GM18511 (cell line): ENCODE measurements around the gene HLTF.

Source experiments
- ATAC-seq: cut with Tn5 transposase; IDR thresholded peaks from one replicate; pipeline ENCODE4 v1.9.1; 2021; ENCODE audit warnings: mild to moderate bottlenecking, moderate library complexity; ENCODE audit not compliant: unreplicated experiment

HLTF gene

DNA sequence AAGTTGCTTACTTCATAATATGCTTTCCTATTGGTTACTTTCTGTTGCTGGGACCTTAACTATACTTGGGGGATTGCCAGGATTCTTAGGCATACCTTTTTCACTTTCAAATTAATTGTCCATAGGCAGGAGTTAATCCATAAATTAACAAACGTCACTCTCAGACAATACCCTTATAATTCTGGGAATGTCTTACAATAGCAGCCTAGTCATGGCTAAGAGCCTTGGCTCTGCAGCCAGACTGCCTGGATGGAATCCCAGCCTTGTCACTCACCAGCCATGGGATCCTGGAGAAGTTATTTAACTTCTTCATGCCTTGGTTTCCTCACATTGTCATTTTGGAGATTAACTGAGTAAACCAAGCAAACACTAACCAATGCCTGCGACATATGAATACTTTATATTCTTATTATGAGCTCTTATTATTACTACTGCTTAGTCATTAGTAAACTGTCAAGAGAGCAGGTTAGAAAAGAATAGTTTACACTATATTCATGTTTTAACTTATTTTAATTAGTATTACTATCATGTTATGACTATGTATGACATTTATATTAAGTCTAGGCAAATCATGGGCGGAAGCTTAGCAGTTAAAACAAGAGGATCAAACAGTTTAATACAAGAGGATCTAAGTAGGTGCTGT, 66.0 kb downstream of the HLTF start:
- no peak for ATAC-seq

DNA sequence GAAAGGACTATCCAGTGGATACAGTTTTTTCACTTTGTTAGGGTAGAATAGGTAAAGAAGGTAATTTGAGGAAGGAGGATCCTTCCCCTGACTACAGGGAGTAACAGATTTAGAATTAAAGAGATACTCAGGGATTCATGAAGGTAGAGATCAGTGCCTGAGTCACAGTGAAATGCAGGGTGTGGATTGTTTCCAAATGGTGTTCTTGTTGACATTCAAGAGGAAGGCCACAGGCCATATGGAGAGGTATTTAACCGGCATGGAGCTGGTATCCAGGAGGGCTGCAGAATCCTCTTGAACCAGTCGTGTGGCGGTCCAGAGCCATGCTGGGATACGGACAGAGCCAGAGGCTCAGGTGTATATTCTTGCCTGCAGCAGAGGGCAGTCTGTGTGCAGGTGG, 66.8 kb downstream of the HLTF start:
- ATAC-seq, result no peak

DNA sequence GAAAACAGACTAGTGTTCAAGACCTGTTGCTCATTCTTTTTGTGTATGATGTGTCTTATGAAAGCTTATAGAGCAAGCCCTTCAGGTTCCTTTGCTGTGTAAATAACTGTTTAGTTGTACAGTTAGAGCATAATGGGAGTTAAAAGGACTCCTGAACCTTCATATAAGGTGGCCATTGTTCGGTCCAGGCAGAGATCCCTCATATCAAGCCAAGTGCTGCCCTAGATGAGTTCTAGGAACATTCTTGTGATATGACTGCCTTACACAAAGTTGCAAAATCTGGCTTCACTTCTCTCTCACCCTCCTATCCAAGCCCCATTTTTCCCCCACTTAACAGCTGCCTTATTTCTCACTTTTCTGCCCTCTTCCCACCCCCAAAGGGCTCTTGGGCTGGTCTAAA, 68.1 kb downstream of the HLTF start:
- ATAC-seq, result no peak

DNA sequence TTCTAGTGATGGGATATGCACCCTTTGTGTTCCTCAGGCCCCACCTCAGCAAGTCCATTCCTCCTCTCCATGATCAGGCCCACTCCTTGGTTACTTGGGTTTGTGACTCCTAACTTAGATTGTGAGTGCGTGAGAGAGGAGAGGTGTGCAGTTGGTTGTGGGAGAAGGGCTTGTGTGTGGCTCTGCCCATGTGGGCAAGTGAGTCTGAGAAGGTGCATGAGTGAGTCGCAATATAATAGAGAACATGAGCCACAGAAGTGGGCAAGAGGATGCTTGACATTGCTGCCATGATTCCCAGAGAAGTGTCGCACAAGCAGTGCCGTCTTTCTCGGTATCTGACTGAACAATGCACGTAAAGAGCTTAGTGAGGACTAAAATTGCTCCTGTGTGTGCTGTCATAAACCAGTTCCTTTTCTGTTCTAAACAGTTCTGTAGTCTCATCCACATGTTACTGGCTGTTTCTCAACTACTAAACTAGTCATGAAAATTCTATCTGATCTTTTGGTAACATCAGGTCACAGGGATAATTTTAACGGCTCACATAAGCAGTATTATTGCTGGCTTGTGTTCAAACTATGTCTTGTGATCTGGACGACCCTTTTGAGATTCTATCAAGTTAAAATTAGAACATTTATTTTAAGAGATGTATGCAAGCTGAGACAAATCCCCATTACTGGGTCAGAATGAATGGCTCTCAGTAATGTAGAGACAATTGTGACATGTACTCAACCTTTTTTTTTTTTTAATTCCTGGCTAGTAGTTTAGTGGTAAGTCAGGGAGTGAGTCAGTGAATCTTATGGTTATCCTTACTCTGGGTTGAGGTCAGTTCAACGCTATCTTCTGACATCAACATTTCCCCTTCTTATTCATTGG, 69.4 kb downstream of the HLTF start:
- no peak for ATAC-seq

DNA sequence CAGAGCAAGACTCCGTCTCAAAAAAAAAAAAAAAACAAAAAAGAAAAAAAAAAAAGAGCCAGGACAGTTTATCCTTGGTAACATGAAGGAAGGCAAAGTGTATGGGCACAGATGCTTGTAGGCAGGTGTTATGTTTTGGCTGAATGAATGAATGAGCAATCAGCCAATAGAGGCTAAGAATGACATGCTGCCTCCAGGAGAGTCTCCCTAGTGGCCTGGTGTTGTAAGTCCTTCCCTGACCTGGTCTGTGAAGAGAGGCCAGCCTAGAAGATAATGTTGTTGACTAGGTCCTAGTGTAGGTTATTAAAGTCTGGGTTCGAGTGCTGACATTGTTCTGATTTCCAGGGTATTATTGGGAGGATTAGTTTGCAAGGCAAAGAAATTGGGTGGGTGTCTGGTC, 70.1 kb downstream of the HLTF start:
- no peak for ATAC-seq

DNA sequence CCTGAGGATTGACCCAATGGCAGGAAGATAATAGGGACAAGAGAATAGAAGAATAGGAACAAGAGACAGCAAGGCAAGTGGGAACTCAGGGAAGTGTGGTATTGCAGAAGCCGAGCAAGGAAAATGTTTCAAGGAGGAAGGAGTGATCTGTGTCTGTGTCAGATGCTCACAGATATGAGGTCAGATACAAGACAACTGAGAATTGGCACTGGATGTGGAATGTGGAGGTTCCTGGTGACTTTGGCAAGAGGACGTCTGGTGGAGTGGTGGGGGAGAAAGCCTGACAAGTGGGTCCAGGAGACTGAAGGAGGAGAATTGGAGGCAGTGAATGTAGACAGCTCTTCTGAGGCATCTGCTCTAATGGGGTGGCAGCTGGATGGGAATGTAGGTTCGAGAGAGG, 70.9 kb downstream of the HLTF start:
- ATAC-seq, result no peak

DNA sequence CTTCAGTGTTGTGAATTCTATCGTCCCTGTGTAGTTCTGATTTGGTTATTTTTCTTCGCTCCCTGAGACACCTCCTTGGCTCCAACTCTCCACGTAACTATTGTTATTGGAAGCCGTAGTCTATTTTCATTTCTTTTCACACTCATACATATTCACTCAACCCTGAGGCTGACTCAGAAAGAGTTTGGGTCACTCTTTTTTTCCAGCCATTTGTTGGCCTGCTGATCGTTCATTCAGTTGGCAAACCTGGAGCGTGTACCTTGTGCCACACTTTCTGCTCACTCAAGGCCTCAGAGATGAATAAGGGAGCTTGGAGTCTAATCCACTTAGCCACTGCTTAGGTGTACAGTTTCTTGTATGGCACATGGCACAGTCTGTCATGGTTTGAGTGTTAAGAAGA, 72.6 kb downstream of the HLTF start:
- no peak for ATAC-seq

DNA sequence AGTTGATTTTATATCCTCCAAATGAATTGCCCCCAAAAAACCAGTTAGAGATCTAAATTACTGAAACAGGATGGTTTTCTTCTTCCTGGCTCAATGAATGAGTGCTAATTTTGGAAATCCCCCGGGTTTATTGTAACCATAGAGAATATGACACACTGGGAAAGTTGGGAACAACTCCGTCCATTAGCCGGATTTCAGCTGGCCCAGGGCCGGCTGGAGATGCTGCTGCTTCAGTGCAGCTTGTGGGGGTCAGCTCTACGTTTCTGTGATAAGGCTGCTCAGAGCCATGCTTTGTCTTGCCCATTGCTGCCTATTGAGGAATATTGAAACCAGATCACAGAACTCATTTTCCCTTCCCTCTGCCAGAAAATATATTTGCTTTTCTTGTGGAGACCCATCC, 74.7 kb downstream of the HLTF start:
- no peak for ATAC-seq

DNA sequence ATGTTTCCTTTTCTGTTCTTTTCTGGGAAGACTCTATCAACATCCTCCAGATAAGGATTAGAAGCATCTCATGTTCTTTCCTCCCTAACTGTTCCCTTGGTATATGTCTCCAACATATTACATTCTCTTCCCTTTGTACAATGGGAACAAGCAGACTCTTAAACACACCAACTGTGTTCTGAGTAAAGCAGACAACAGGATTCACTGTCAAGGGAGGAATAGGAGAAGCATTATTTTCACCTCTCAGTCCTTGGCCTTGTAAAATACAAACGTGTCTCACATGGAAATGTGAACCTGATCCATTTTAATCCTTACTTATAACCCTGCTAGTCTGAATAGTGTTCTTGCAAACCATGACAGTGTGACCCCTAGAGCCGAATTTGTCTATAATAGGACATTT, 75.4 kb downstream of the HLTF start:
- ATAC-seq, result no peak

DNA sequence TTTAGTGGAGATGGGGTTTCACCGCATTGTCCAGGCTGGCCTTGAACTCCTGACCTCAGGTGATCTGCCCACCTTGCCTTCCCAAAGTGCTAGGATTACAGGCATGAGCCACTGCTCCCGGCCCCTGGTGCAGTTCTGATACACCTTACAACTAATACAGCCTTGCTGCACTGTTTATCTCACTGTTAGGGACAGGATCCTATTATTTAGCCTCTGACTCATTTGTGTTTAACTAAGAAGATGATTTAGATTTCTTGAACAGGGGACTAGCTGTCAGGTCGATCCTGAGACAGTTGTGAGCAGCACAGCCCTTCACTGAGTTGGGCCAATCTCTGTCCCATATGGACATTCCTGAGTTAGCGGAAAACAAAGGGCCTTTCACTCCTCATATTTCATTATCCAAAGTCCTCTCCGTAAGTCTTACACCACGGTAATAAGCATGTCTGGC, 75.8 kb downstream of the HLTF start:
- no peak for ATAC-seq

DNA sequence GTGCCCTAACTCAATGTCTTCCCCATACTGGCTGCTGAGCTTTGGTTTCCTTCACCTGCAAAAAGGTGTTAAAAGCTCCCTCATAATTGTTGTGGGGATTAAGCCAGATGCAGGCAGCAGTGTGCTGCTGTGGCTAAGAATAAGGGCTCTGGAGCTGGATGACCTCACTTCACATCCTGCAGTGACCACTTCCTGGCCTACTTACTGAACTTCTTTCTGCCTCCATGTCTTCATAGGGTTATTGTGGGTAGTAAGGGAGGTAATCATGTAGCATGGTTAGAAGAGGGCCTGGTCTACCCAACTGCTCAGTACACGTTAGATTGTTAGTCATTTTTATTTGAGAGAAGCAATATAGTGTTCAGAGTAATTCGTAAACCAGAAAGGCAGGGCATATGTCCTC, 76.6 kb downstream of the HLTF start:
- peak; percentile 93 for ATAC-seq

DNA sequence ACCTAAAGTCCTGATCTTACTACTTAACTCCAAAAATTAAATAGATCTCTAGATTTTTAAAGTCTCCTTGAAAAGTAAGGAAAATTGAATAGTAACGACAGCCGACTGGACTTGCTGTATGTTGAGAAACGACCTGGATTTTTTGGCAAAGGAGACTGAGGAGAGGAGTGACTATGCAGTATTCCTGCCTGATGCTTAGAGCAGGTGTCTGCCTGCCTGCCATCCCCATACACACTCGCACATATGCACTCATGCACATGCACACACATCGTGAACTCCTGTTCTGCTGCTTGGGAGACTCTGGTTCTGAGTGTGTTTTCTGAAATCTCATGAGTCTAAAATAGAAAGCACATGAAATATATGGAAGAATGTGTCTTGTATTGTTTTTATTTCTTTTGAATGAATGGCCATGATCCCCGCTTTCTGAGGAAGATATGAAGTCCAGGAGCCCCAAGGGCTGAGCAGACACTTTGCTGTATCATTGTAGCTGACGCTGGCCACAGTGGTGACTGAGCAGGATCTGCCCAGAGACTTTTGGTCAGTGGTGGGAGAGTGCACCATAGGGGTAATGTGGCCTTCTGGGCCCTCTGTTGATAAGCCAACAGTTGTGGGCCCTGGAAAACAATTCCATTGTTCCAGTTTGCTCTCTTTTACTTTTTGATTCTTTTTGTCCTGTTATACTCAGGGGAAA, 78.6 kb downstream of the HLTF start:
- ATAC-seq, result no peak

DNA sequence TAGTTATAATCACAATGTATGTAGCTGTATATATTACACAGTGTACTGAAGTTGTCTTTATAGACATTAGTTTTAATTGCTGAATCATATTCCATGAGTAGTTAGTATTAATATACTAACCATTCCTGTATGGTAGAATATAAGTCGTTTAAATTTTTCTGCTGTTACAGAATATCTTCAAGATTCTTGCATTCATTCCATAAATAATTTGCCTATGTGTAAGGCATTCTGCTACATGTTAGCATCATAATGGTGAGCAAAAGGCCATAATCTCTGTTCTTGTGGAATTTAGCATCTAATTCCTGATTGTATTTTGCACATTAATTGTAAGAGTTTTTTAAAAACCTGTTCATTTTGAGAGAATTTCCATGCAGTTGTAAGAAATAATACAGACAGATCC, 80.9 kb downstream of the HLTF start:
- ATAC-seq, result no peak

DNA sequence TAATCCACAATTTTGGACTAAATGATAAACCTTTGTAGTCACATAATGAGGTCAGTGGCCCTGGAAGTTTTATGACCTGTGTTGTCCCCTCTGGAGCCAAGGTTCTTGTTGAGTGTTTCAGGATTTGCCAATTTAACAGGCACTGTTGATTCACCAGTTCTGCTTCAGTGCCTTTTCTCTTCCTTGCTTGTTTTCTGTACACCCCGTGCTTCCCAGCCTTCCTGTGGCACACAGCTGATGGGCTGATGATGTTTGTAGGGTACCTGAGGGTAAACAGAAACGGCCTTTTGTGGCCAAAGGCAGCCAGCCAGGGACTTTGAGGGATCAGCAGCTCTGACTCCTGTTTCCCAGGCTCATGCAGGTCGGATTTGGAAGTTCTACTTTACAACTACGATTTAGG, 81.7 kb downstream of the HLTF start:
- ATAC-seq, result no peak

DNA sequence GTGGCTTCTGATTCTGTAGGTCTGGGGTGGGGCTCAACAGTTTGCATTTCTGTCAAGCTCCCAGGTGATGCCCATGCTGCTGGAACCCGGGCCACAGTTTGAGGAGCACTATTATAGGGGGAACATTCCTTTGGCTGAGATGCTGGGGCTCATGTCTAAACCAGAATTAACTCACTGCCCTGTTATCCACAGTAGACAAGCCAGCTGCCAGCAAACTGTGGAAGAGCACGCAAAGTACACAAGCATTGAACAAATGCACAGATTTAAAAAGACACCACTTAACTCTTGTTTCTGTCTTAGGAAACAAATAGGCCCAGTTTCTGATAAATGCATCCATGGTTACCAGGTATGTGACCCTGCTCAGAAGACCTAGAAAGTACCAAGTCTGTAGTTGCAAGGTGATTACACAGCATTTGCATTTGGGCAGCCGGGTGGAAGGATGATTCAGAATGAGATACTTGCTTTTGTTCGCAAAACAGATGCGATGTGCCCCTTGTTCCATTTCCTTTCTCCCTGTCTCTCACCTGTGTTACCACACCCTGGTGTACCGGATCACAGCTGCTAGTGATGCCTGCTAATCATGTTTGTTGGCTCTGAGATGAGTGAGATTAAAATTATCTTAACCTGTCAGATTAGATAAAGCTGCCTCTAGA, 82.6 kb downstream of the HLTF start:
- peak; percentile 77 for ATAC-seq

DNA sequence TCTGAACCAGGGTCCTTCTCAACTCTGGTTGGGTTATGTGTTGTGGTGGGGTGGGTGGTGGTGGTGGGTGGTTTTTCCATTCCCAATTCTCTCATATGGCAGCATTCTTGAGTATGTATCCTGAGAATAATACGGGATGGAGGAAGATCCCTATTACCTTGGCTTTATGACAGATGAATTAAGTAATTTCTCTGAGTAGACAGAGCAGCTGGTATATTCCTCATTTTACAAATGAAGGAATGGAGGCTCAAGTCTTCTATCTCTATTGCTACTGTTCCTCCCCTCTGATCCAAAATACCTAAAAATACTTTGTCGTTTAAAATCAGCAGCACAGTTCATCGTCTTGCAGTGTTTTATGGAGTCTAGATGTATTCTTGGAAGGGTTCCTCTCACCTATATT, 84.6 kb downstream of the HLTF start:
- no peak for ATAC-seq

DNA sequence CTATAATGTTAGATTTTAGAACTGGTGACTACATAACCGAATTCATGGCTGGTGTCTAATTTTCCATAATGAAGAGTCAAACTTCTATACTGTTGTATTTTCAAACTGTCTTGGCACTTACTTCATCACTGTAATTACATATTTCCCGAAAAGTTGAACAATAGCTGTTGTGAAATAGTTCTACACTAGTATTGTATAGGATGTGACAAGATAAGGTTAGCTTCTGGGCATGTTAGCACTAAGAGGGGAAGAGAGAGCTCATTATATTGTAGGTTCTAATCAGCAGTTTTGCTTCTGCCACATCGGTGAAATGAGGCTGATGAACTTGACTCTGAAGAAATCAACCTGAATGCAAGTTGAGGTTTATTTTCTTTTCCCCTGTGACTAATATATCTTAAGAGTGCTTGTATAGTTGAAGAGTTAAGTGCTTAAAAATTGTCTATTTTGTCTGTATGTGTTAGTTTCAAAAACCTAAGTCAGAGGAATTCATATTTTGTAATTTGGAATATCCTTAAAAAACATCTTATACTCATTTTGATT, 86.1 kb downstream of the HLTF start:
- ATAC-seq, result no peak

DNA sequence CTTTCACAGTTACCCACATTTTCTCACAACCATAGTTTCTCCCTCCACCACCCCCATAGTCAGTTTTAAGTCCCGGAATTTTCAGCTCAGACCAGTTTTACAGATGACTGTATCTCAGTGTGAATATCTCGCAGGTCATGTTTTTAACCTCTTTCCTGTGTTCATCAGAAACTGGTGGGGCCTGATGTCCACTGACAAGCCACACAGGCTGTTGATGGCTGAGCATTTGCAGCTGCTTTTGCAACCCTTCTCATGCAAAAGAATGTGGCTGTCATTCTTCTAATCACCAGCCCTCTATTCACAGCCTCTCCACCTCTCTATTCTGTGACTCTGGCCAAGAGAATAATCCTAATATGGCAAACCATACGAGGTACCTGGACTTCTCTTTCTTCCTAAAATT, 86.5 kb downstream of the HLTF start:
- ATAC-seq, result peak; percentile 55

DNA sequence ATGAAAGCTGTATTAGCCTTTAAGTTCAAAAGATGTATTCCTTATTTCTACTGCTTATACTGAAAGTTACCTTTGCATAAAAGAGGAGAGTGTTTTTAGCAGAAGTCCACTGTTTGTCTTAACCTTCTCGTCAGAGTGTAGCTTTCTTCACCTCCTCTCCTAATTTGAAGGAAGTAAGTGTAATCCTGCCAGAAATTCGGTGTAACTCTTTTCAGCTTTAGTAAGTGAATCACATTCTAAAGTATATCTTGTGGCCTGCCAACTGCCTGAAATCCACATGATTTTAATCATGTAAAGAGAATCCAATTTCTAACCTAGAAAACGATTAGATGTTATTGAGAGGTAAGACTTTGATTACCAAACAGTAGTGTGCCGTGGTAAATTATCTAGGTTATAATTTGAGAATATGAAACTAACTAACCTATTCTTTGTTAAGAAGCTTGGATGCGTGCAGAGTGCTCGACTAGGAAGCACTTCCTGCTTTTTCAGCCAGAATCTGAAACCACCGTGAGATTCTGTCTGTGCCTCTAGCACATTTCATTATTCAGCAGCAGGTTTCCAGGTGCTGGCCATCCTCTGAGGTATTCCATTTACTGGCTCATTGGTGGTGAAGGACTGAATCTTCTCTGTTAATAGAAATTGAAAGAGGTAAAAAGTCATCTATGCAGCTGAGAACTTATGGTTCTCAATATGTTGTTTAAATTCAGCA, 87.5 kb downstream of the HLTF start:
- ATAC-seq, result no peak

DNA sequence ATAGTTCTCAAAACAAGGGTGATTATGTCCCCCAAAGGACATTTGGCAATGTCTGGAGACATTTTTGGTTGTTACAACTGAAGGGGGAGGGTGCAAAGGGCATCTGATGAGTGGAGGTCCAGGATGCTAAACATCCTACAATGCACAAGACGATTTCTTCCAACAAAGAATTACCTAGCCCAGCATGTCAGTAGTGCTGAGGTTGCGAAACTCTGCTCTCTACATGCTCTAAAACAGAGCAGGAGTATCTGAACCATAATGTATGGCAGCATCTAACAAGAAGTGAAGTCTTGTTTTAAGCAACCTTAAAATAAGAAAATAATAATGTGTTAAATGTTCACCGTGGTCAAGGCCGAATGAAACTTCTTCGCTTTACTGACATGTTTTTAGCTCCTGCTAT, 88.0 kb downstream of the HLTF start:
- ATAC-seq, result no peak

DNA sequence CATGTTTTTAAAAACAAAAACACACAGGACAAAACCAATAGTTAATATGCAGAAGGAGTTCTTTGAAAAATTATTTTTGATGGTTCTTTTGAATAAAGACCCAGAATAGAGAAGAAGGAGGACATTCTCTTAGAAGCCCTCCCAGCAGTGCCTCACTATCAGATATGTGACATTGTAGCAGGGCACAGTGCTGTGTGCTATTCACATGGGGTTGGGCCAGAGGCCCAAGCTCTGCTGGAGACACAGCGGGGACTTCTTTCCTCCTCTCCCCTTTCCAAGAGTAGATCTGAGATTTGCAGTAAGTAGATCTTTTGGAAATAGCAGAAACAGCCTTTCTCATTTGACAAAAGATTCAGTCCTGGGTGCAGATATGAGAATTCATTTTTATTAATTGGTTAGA, 88.7 kb downstream of the HLTF start:
- ATAC-seq, result no peak
